ENCODE data around the gene MPP3.

Gene MPP3

DNA sequence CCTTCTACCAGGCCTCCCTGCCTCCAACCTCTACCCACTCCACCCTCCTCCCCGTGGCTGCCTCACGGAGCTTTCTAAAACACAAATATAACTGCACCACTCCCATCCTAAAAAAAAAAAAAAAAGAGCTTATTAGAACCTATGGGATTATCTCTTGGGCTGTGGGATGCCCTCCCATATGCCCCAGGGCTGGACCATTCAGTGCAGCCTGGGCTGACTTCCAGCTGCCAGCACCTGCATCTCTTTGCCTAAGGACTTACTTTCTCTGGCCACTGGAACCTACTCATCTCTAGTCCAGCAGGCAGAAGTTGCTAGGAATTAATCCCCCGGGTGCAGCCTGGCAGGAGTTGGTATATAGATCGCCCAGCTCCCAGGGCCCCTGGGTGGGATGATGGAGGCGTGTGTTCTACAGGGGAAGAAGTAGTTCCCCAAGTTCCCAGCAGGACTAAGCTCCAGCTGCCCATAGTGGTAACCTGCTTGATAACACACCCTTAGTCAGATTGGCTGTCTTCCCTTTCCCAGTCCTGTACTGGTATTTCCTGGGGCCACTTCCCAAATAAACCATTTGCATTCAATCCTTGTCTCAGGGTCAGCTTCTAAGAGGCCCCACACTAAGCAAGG is 10.3 kb downstream of the MPP3 start:
- H3K4me3 ChIP-seq (ENCODE audit: low read depth, low read length): no peak overlapping the region
- TF ChIP-seq, protein P1, sequence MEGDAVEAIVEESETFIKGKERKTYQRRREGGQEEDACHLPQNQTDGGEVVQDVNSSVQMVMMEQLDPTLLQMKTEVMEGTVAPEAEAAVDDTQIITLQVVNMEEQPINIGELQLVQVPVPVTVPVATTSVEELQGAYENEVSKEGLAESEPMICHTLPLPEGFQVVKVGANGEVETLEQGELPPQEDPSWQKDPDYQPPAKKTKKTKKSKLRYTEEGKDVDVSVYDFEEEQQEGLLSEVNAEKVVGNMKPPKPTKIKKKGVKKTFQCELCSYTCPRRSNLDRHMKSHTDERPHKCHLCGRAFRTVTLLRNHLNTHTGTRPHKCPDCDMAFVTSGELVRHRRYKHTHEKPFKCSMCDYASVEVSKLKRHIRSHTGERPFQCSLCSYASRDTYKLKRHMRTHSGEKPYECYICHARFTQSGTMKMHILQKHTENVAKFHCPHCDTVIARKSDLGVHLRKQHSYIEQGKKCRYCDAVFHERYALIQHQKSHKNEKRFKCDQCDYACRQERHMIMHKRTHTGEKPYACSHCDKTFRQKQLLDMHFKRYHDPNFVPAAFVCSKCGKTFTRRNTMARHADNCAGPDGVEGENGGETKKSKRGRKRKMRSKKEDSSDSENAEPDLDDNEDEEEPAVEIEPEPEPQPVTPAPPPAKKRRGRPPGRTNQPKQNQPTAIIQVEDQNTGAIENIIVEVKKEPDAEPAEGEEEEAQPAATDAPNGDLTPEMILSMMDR (IDR thresholded peaks at IDR 0.05; ENCODE audit: borderline replicate concordance, insufficient read depth, low read depth, low read length): no peak

DNA sequence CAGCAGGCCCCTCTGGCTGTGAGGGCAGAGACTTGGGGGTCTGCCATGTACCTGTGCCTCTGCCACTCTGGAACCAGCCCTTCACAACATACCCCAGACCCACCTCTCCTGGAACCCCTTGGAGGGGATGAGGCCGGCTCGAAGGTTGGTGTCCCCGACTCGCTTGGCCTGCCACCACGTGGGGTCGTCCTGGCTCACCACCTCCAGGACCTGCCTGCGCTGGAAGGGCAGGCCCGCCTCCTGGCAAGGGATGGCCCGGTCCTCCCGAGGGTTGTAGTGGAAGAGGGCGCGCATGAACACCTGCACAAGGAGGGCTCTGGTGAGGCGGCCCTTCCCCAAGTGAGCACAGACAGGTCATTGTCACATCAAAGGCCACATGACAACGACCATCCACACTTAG is 12.2 kb downstream of the MPP3 start:
- TF ChIP-seq, protein P1 (IDR thresholded peaks at IDR 0.05; ENCODE audit: borderline replicate concordance, insufficient read depth, low read depth, low read length): no peak
- no peak overlapping the region for H3K4me3 ChIP-seq (ENCODE audit: low read depth, low read length)

DNA sequence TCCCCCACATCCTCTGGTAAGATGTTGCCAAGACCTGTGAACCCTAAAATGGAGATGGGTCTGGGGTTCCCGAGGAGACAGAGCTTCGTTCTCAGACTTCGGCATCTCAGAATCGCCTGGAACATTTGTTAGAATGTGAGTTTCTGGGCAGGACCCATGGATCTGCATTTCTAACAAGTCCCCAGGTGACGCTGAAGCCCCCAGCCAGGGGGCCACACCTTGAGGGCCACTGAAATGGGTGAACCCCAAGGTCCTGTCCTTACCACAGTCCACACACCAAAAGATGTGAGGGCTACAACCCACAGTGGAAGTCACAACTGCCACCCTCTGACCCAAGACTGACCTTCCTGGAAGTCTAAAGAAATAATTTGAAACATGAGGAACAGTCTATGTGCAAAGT is 14.0 kb downstream of the MPP3 start:
- TF ChIP-seq, protein P1 (IDR thresholded peaks at IDR 0.05; ENCODE audit: borderline replicate concordance, insufficient read depth, low read depth, low read length): no peak
- no peak overlapping the region for H3K4me3 ChIP-seq (ENCODE audit: low read depth, low read length)

DNA sequence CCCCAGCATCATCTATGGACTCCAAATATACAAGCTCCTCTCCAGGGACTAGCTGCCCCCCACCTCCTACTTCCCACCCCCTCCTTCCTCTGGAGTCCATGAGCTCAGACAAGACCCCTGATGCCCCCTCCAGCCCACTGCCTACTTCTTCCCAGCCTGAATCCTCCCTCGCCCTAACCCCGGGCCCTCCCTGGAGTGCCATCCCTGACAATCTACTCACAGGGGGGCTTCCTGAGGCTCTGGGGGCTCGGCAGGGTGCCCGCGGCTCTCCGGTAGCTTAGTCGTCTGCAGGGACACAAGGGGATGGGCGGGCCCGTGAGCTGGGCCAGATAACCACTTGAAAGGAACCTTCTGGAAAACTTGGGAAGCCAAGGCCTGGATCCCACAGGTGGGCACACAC is 15.1 kb downstream of the MPP3 start:
- TF ChIP-seq, protein P1 (IDR thresholded peaks at IDR 0.05; ENCODE audit: borderline replicate concordance, insufficient read depth, low read depth, low read length): no peak
- H3K4me3 ChIP-seq (ENCODE audit: low read depth, low read length): no peak overlapping the region

DNA sequence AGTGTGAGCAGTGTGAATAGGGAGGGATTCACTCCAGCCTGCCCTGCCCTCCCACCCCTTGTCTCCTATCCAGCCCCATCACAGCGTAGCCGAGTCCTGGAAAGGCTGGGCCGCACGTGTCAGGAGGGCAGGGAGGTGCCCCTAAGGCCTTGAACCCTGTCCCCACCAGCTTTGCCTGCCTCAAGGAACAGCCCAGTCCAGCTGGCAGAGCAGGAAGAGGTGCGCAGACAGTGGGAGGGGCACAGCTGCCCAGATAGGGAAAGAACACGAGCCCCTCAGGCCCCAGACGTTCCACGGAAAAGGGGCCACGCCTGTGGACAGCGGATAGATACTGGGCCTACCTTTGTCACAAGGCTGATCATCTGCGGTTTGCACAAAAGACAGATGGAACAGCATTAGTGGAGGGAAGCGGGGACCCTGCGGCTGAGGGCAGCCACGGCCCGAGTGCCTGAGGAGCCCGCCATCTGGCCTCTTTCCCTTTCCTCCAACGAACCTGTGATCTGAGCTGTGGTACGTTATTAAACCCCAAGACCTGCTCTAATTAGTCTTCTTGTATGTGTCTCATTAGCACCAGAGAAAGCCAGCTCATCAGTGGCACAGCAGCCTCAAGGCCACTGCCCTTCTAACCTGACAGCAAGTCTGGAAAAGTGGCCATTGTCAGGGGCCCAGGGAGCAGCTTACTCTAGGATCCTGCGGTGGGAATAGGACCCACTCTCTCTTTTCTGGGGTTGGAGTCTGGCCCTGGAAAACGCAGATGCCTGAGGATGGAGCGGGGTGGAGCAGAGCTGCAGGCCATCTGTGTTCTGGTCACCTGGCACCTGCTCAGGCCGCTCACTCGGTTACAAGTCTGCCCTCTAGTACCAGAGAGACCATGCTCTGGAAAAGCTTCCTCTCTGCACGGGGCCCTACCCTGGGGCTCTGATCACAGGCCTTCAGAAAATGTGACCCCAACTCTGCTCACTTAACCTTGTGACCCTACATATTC is 16.3 kb downstream of the MPP3 start:
- H3K4me3 ChIP-seq (ENCODE audit: low read depth, low read length): no peak overlapping the region
- TF ChIP-seq, protein P1 (IDR thresholded peaks at IDR 0.05; ENCODE audit: borderline replicate concordance, insufficient read depth, low read depth, low read length): no peak

DNA sequence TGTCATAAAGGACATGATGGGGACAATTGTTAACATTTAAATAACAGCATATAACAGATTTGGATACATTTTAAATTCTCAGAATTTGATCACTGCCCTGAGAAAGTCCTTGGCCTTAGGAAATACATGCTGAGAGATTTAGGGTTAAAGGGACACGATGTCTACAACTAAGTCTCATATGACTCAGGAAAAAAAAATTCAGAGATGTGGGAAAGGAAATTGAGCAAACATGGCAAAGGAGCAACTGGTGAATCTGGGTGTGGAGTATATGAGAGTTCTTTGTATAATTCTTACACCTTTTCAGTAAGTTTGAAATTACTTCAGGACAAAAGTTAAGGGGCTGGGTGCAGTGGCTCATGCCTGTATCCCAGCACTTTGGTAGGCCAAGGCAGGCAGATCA is 18.2 kb downstream of the MPP3 start:
- TF ChIP-seq, protein P1 (IDR thresholded peaks at IDR 0.05; ENCODE audit: borderline replicate concordance, insufficient read depth, low read depth, low read length): no peak
- H3K4me3 ChIP-seq (ENCODE audit: low read depth, low read length): no peak overlapping the region

Data from GM12875 (cell line).